H9 (cell line): ENCODE data around the gene HECTD1. TPM values are rescaled to one million over a fixed set of nuclear protein-coding genes. Genes with fewer than 3 reads are reported as not detected.

Experiments used
- DNase-seq: peaks from one replicate; pipeline ENCODE4 v3.0.0-alpha.2; 2017
- H2AFZ ChIP-seq: one replicate; pipeline ENCODE4 v1.6.1; 2013; ENCODE audit warnings: mild to moderate bottlenecking, low read length, control low read depth, moderate library complexity
- H2AK5ac ChIP-seq: 2 replicates; pipeline ENCODE4 v1.6.1; 2013; ENCODE audit warnings: low read length, control low read depth, mixed read lengths; ENCODE audit not compliant: insufficient read length
- H2BK120ac ChIP-seq: one replicate; pipeline ENCODE4 v1.6.1; 2013; ENCODE audit warnings: low read depth, mild to moderate bottlenecking, low read length, control low read depth, inconsistent platforms; ENCODE audit not compliant: poor library complexity, severe bottlenecking
- H2BK12ac ChIP-seq: 2 replicates; pipeline ENCODE4 v1.6.1; 2013; ENCODE audit warnings: low read length, control low read depth, mixed read lengths, low read depth; ENCODE audit not compliant: insufficient read length
- H2BK15ac ChIP-seq: 2 replicates; pipeline ENCODE4 v1.6.1; 2013; ENCODE audit warnings: low read depth, low read length, control low read depth
- H2BK20ac ChIP-seq: one replicate; pipeline ENCODE4 v1.6.1; 2013; ENCODE audit warnings: low read depth, mild to moderate bottlenecking, low read length, control low read depth, inconsistent platforms; ENCODE audit not compliant: poor library complexity, severe bottlenecking
- H2BK5ac ChIP-seq: 2 replicates; pipeline ENCODE4 v1.6.1; 2013; ENCODE audit warnings: low read length, control low read depth, mixed read lengths; ENCODE audit not compliant: insufficient read length
- H3K14ac ChIP-seq: 2 replicates; pipeline ENCODE4 v1.6.1; 2013; ENCODE audit warnings: low read length, control low read depth; ENCODE audit not compliant: insufficient read depth
- H3K18ac ChIP-seq: 2 replicates; pipeline ENCODE4 v1.6.1; 2013; ENCODE audit warnings: low read depth, mild to moderate bottlenecking, mixed read lengths, low read length, control low read depth; ENCODE audit not compliant: insufficient read length
- H3K23ac ChIP-seq: 2 replicates; pipeline ENCODE4 v1.6.1; 2013; ENCODE audit warnings: low read length, control low read depth, mixed read lengths, low read depth; ENCODE audit not compliant: insufficient read length
- H3K23me2 ChIP-seq: 2 replicates; pipeline ENCODE4 v1.6.1; 2013; ENCODE audit warnings: low read depth, mild to moderate bottlenecking, mixed read lengths, low read length, control low read depth; ENCODE audit not compliant: insufficient read length, poor library complexity, severe bottlenecking
- H3K27ac ChIP-seq: 2 replicates; pipeline ENCODE4 v1.5.1; 2013; ENCODE audit warnings: low read length, control low read depth, mixed read lengths, low read depth; ENCODE audit not compliant: insufficient read length
- H3K27me3 ChIP-seq: 2 replicates; pipeline ENCODE4 v1.6.1; 2013; ENCODE audit warnings: low read length, control low read depth, inconsistent platforms; ENCODE audit not compliant: insufficient read depth
- H3K4ac ChIP-seq: 2 replicates; pipeline ENCODE4 v1.6.1; 2013; ENCODE audit warnings: low read depth, mild to moderate bottlenecking, control low read depth, inconsistent platforms, low read length, moderate library complexity
- H3K4me1 ChIP-seq: 2 replicates; pipeline ENCODE4 v1.6.1; 2013; ENCODE audit warnings: low read length, control low read depth, inconsistent platforms; ENCODE audit not compliant: insufficient read depth
- H3K4me2 ChIP-seq: 2 replicates; pipeline ENCODE4 v1.6.1; 2013; ENCODE audit warnings: low read length, control low read depth, mixed read lengths; ENCODE audit not compliant: insufficient read length, insufficient read depth
- H3K56ac ChIP-seq: 2 replicates; pipeline ENCODE4 v1.6.1; 2013; ENCODE audit warnings: low read depth, mild to moderate bottlenecking, mixed read lengths, low read length, control low read depth; ENCODE audit not compliant: insufficient read length
- H3K79me1 ChIP-seq: 2 replicates; pipeline ENCODE4 v1.6.1; 2013; ENCODE audit warnings: low read depth, mild to moderate bottlenecking, moderate library complexity, low read length, control low read depth, inconsistent platforms; ENCODE audit not compliant: insufficient read depth, poor library complexity, severe bottlenecking
- H3K79me2 ChIP-seq: 2 replicates; pipeline ENCODE4 v1.6.1; 2013; ENCODE audit warnings: low read length, control low read depth, inconsistent platforms; ENCODE audit not compliant: insufficient read depth
- H3K9ac ChIP-seq: 2 replicates; pipeline ENCODE4 v1.6.1; 2013; ENCODE audit warnings: low read length, control low read depth, mixed read lengths; ENCODE audit not compliant: insufficient read length; ENCODE audit errors: extremely low read depth
- H3K9me3 ChIP-seq: one replicate; pipeline ENCODE4 v1.6.1; 2013; ENCODE audit warnings: low read depth, low read length, inconsistent platforms; ENCODE audit not compliant: control insufficient read depth
- H3T11ph ChIP-seq: one replicate; pipeline ENCODE4 v1.6.1; 2013; ENCODE audit warnings: mild to moderate bottlenecking, low read length, control low read depth, inconsistent platforms
- H4K20me1 ChIP-seq: one replicate; pipeline ENCODE4 v1.6.1; 2013; ENCODE audit not compliant: control insufficient read depth, insufficient read length, insufficient read depth
- H4K5ac ChIP-seq: 2 replicates; pipeline ENCODE4 v1.6.1; 2013; ENCODE audit warnings: low read depth, mild to moderate bottlenecking, mixed read lengths, low read length, control low read depth; ENCODE audit not compliant: insufficient read length
- H4K8ac ChIP-seq: replicated peaks from 2 replicates; pipeline ENCODE4 v1.6.1; 2013; ENCODE audit warnings: low read length, control low read depth, mixed read lengths, low read depth; ENCODE audit not compliant: insufficient read length
- H4K91ac ChIP-seq: 2 replicates; pipeline ENCODE4 v1.6.1; 2013; ENCODE audit warnings: low read depth, mild to moderate bottlenecking, moderate library complexity, mixed read lengths, low read length, control low read depth; ENCODE audit not compliant: insufficient read length
- H3K27ac Mint-ChIP-seq, 3 experiments: 2 replicates in 2 of 3; 3 replicates in 1 of 3; pipeline ENCODE4 v1.8.0; 2020 to 2021; ENCODE audit warnings: mixed read lengths in 3 of 3, mild to moderate bottlenecking in 1 of 3, moderate library complexity in 1 of 3
- H3K27me3 Mint-ChIP-seq: 2 replicates; pipeline ENCODE4 v1.8.0; 2021; ENCODE audit warnings: low read depth, mild to moderate bottlenecking, moderate library complexity, mixed read lengths
- H3K36me3 Mint-ChIP-seq, 3 experiments: 2 replicates in 2 of 3; 3 replicates in 1 of 3; pipeline ENCODE4 v1.8.0; 2020 to 2021; ENCODE audit warnings: low read depth in 3 of 3, mixed read lengths in 3 of 3; ENCODE audit not compliant: insufficient read depth in 1 of 3
- H3K4me1 Mint-ChIP-seq, 2 experiments: 2 replicates each; pipeline ENCODE4 v1.8.0; 2020; ENCODE audit warnings: mixed read lengths in 2 of 2
- H3K4me3 Mint-ChIP-seq, 2 experiments: 2 replicates in 1 of 2; 3 replicates in 1 of 2; pipeline ENCODE4 v1.8.0; 2020 to 2021; ENCODE audit warnings: mild to moderate bottlenecking in 2 of 2, mixed read lengths in 2 of 2, moderate library complexity in 1 of 2
- H3K9me3 Mint-ChIP-seq, 2 experiments: 2 replicates in 1 of 2; 3 replicates in 1 of 2; pipeline ENCODE4 v1.8.0; 2020; ENCODE audit warnings: mild to moderate bottlenecking in 2 of 2, mixed read lengths in 2 of 2, moderate library complexity in 1 of 2
- WGBS: extraction: QIAGEN DNeasy Blood & Tissue Kit; methylation state at CpG from one replicate; pipeline ENCODE4 v1.1.7; 2013; ENCODE audit warnings: missing lambda C conversion rate, low lambda C conversion rate, mixed read lengths; ENCODE audit not compliant: insufficient read length; ENCODE audit errors: extremely low coverage; 5-methylcytosine and 5-hydroxymethylcytosine counted together
- total RNA-seq: library from RNA; stranded (reverse); gene quantifications from 2 replicates; pipeline ENCODE4 v1.2.1, GENCODE V29; 2021
- TF ChIP-seq, protein P1 (sequence below): fragments of 200-600 bp; sonication (generic); conservative IDR thresholded peaks from 3 replicates; pipeline ENCODE4 v1.8.0; 2021; ENCODE audit warnings: antibody characterized with exemption, mild to moderate bottlenecking

Gene HECTD1
- total RNA-seq, 1 experiment from 2014 or later = 135 TPM

DNA sequence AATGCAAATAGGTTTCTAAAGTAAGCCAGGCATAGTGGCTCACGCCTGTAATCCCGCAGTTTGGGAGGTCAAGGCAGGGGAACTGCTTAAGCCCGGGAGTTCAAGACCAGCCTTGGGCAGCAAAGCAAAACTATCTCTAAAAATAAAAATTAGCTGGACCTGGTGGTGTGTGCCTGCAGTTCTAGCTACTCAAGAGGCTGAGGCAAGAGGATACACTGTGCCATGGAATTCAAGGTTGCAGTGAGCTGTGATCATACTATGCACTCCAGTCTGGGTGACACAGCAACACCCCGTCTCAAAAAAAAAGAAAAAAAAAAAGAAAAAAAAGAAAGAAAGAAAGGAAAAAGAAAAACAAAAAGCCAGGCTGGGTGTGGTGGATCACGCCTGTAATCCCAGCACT lies 46.3 kb downstream of the HECTD1 start:
- Histone ChIP-seq H2BK15ac (no peak overlapping the region), H3K79me1 (no peaks in the 10 kb centered on the region), H3K14ac (no peak overlapping the region), H2AK5ac (no peak overlapping the region), H3K18ac (no peak overlapping the region), H3K23me2 (no peaks in the 10 kb centered on the region), H4K20me1 (no peaks in the 10 kb centered on the region), H3T11ph (no peak overlapping the region), H2BK5ac (no peak overlapping the region), H3K79me2 (no peaks in the 10 kb centered on the region), H3K4me1 (no peaks in the 10 kb centered on the region), H4K8ac (no peak overlapping the region), H3K4me2 (no peak overlapping the region), H4K91ac (no peak overlapping the region), H4K5ac (no peak overlapping the region), H2BK12ac (no peak overlapping the region), H3K27me3 (no peaks in the 10 kb centered on the region), H3K4ac (no peak overlapping the region), H3K9ac (no peak overlapping the region), H2BK20ac (no peak overlapping the region), H3K56ac (no peak overlapping the region), H2AFZ (no peak overlapping the region), H2BK120ac (no peak overlapping the region), H3K23ac (no peak overlapping the region), H3K9me3 (no peaks in the 10 kb centered on the region), H3K27ac (no peak overlapping the region)
- no peaks in the 10 kb centered on the region for H3K27me3 Mint-ChIP-seq
- H3K36me3 Mint-ChIP-seq = peaks cover 21 to 68% (median 34%) of the 10 kb centered on the region in 3 experiments; a peak in 6 of 7 replicates
- H3K9me3 Mint-ChIP-seq = no peaks in the 10 kb centered on the region
- TF ChIP-seq, protein P1, sequence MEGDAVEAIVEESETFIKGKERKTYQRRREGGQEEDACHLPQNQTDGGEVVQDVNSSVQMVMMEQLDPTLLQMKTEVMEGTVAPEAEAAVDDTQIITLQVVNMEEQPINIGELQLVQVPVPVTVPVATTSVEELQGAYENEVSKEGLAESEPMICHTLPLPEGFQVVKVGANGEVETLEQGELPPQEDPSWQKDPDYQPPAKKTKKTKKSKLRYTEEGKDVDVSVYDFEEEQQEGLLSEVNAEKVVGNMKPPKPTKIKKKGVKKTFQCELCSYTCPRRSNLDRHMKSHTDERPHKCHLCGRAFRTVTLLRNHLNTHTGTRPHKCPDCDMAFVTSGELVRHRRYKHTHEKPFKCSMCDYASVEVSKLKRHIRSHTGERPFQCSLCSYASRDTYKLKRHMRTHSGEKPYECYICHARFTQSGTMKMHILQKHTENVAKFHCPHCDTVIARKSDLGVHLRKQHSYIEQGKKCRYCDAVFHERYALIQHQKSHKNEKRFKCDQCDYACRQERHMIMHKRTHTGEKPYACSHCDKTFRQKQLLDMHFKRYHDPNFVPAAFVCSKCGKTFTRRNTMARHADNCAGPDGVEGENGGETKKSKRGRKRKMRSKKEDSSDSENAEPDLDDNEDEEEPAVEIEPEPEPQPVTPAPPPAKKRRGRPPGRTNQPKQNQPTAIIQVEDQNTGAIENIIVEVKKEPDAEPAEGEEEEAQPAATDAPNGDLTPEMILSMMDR = no peak
- no peaks in the 10 kb centered on the region for H3K4me1 Mint-ChIP-seq
- no CpG with 5 or more reads among the region's 5 CpGs for WGBS
- H3K27ac Mint-ChIP-seq = peak overlapping the region in 1 of 3 experiments; percentile 49; a peak in 2 of 7 replicates
- no peak overlapping the region for H3K4me3 Mint-ChIP-seq
- DNase-seq = no peak
